Bronchial epithelial cell (primary cell): ENCODE results near the gene CAMK2G. TPM values are rescaled to one million over a fixed set of nuclear protein-coding genes. Genes with fewer than 3 reads are reported as not detected.

Source experiments
- DNase-seq: peaks from one replicate; pipeline ENCODE4 v3.0.0-alpha.2; 2010; ENCODE audit warnings: low read depth
- FAIRE-seq: peaks from 2 replicates; lab custom pipeline; 2011; peaks lifted over from hg19 to GRCh38; lab: Jason Lieb, UNC
- H3K27me3 ChIP-seq: 2 replicates; pipeline ENCODE4 v1.5.1; 2011; ENCODE audit warnings: low read length; ENCODE audit not compliant: control insufficient read depth, insufficient read depth
- H3K36me3 ChIP-seq: 2 replicates; pipeline ENCODE4 v1.5.1; 2011; ENCODE audit warnings: low read length; ENCODE audit not compliant: control insufficient read depth, insufficient read depth
- H3K4me3 ChIP-seq: 2 replicates; pipeline ENCODE4 v1.5.1; 2011; ENCODE audit warnings: mild to moderate bottlenecking, low read depth, low read length, control low read depth
- CTCF ChIP-seq: IDR thresholded peaks from 2 replicates; pipeline ENCODE4 v1.5.1; 2011; ENCODE audit warnings: mild to moderate bottlenecking, moderate library complexity, low read length, control low read depth, inconsistent platforms; ENCODE audit not compliant: insufficient read depth, severe bottlenecking
- total RNA-seq: library from RNA; depleted of rRNA; stranded (reverse); fragments of >200 nt; gene quantifications from 2 replicates; pipeline ENCODE4 v1.2.1, GENCODE V29; 2014

The CAMK2G gene
- total RNA-seq, 1 donor from 2014 or later = 13.4 TPM

- FAIRE-seq (no peak), DNase-seq (no peak)
- no peaks in the 10 kb centered on the region for H3K27me3 ChIP-seq
- no peak overlapping the region for H3K4me3 ChIP-seq
- TF ChIP-seq CTCF = no peak
- H3K36me3 ChIP-seq = peaks cover 25% of the 10 kb centered on the region
Observed at GRCh38 chr10:73916761-73917470, 42.6 kb upstream of the CAMK2G start.

GRCh38 chr10:73915206-73915851 is 41.0 kb upstream of the CAMK2G start:
- no peak overlapping the region for H3K4me3 ChIP-seq
- DNase-seq = peak; percentile 36
- H3K27me3 ChIP-seq = no peaks in the 10 kb centered on the region
- no peak for TF ChIP-seq CTCF
- peaks cover 26% of the 10 kb centered on the region for H3K36me3 ChIP-seq
- no peak for FAIRE-seq

- H3K36me3 ChIP-seq = peaks cover 26% of the 10 kb centered on the region
- no peaks in the 10 kb centered on the region for H3K27me3 ChIP-seq
- FAIRE-seq = no peak
- DNase-seq = no peak
- no peak for TF ChIP-seq CTCF
- no peak overlapping the region for H3K4me3 ChIP-seq
Observed at GRCh38 chr10:73914036-73914435, 39.7 kb upstream of the CAMK2G start.

GRCh38 chr10:73911553-73912004 is 37.2 kb upstream of the CAMK2G start:
- no peak for FAIRE-seq
- no peak for DNase-seq
- peak overlapping the region; percentile 63 for H3K4me3 ChIP-seq

GRCh38 chr10:73910764-73911552 is 36.6 kb upstream of the CAMK2G start, which contains the start of gene PLAU:
PLAU (plus strand) TSS chr10:73911132; CDS start chr10:73911556, 424 bp downstream.
- TF ChIP-seq CTCF = no peak
- no peaks in the 10 kb centered on the region for H3K27me3 ChIP-seq
- FAIRE-seq (no peak), DNase-seq (peak; percentile 27)
- H3K36me3 ChIP-seq = peaks cover 20% of the 10 kb centered on the region
- peak within 1 kb of the TSS; percentile 63 for H3K4me3 ChIP-seq

More at GRCh38 chr10:73911553-73912004, 37.2 kb upstream of the CAMK2G start:
- no peak for TF ChIP-seq CTCF
- Histone ChIP-seq H3K36me3 (peaks cover 26% of the 10 kb centered on the region), H3K27me3 (no peaks in the 10 kb centered on the region)
